SKM-1 (cell line): ENCODE measurements around the gene DCK.
"Not testable (repeated sequence)": the region's sequence is repeated elsewhere in the genome, so short reads cannot be mapped to it uniquely, and the experiment has no call there.

Source experiments
- DNase-seq: peaks from one replicate; lab custom pipeline; 2025; ENCODE audit not compliant: unreplicated experiment; lab: John Stamatoyannopoulos, UW

DCK gene

GRCh38 chr4:71059573-71059972 is 66.1 kb downstream of the DCK start:
- not testable (repeated sequence) for DNase-seq

- no peak for DNase-seq
Measured at GRCh38 chr4:71062436-71062835, 69.0 kb downstream of the DCK start.

DNA sequence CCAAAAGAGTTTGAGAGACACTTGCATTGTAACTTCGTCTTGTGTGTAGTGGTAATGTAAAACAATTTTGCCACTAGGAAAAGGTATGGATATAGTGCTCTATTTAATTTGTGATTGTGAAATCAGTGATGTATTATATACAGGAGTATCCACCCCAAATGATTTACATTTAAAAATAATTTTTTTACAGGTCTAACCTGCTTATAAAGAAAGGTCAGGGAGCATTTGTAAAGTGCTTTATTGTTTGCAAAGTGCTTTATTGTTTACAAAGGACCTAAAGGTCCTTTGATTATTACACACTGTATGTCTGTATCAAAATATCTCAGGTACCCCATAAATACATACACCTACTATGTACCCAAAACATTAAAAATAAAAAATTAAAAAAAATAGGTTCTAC is 70.3 kb downstream of the DCK start:
- DNase-seq = no peak

- DNase-seq = no peak
Measured at GRCh38 chr4:71064521-71064920, 71.1 kb downstream of the DCK start.

DNA sequence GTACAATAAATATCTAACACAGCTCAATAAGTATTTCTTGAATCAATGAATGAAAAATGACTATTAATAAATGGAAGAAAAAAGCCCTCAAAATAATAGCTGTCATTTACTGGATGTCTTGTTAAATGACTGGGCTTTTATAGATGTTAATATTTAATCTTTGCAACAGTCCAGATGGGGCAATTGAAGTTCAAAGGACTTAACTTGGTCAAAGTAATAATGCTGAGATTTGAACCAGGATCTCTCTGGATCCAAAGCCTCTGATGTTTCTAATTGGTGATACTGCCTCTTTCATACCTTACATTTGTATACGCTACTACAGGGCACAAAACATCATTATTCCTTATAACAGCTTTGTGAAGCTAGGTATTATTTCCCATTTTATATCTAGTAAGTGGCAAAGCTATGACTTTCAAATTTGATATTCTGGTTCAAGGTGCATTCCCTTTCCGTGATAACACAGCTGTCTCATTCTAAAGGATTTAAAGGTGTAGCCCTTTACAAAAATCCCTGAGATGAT is 72.6 kb downstream of the DCK start:
- no peak for DNase-seq

DNA sequence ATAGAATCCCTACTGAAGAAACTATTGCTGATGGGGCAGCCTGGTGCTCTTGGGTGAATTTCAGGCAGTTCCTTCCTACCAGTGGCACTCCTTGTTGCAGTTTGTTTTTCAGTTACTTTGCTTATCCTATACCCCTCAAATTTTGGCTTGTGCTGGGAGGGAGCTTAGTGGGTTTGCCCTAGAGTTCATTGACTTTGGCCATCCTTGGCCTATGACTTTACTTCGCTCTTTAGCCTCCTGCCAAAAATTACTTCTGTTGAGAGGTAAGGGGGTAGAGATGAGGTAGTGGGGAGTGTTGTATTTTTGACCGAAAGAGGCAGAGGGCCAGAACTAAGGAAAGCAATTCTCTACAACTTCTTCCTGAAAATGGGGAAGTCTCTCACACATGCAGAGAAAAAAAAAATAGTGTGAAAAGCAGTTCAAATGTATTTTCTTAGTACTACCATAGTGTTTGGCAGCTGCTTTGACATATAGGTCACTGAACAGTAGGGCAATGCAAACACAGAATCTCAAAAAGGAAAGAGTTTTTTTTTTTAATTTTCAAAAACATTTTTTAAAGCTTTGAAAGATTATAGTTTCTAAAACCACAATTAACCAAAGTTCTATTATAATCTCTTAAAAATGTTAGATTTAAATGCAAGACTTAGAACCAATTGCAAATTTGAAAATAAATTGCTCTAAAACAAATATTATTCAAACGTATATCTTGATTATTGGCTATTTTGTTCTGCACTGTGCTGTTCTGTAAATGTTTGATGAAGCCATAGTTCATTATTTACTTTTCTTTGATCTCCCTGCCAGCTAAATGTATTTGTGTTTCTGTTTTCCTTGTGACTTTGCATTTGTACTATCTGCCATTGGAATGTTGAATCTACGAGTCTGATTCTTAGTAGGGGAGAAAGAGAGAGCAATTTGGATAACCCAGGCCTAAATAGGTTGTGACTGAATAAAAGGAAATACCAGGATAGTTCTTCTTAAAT is 73.6 kb downstream of the DCK start:
- peak; percentile 1 for DNase-seq

DNA sequence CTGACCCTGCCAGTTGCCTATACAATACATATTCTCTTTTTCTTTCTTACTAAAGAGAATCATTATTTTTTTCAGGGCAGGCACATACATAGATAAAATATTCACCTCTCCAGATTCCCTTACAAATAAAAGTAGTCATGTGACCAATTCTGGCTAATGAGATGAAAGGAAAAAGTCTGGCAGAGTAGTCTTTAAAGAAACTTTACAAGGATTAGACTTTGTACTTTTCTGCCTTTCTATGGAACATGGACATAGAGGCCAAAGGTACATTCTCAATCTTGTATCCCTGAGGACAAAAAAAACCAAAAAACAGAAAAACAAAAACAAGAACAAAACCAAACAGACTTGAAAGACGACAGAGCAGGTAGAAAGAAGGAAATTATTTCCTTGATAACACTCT is 75.6 kb downstream of the DCK start:
- DNase-seq = no peak

DNA sequence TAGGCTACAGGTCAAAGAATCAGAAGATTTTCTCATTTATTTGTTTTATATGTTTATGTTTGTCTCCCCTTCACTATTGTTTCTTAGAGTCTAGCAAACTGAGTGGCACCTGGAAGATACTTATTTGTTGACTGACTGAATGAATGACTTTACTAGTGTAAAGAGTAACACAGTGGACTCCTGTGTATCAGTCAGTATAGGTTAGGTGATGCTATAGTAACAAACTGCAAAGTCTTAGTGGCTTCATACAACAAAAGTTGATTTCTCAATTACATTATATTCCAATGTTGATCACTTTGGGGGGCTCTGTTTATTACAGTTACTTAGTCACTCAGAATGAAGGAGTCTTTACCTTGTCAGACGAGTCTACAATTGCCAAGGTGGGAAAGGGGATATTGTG is 76.6 kb downstream of the DCK start:
- DNase-seq = no peak

- no peak for DNase-seq
Measured at GRCh38 chr4:71074452-71075299, 81.2 kb downstream of the DCK start.
